Activated CD4-positive, alpha-beta memory T cell treated with anti-CD3 and anti-CD28 coated beads for 36 hours (primary cell): ENCODE results near the gene RRN3. TPM values are rescaled to one million over a fixed set of nuclear protein-coding genes. Genes with fewer than 3 reads are reported as not detected.
"Not testable (repeated sequence)": the region's sequence is repeated elsewhere in the genome, so short reads cannot be mapped to it uniquely, and the experiment has no call there.

ENCODE experiments used
- CTCF ChIA-PET: fragments of 350-600 bp; sonication (Branson Sonifier 250); formaldehyde crosslinking; loops from one replicate; lab custom pipeline; 2021; ENCODE audit warnings: antibody characterized with exemption, inconsistent platforms; lab: Charles Lee
- POLR2A ChIA-PET: fragments of 350-600 bp; sonication (Branson Sonifier 250); formaldehyde crosslinking; loops from one replicate; lab custom pipeline; 2021; ENCODE audit warnings: antibody characterized with exemption; lab: Charles Lee
- DNase-seq: peaks from one replicate; pipeline ENCODE4 v3.0.0-alpha.2; 2020
- H3K27ac Mint-ChIP-seq: one replicate; pipeline ENCODE4 v1.8.0; 2021; ENCODE audit warnings: mixed read lengths
- H3K27me3 Mint-ChIP-seq: one replicate; pipeline ENCODE4 v1.8.0; 2021; ENCODE audit warnings: mixed read lengths
- H3K36me3 Mint-ChIP-seq: one replicate; pipeline ENCODE4 v1.8.0; 2021; ENCODE audit warnings: mixed read lengths
- H3K4me1 Mint-ChIP-seq: one replicate; pipeline ENCODE4 v1.8.0; 2021; ENCODE audit warnings: low read depth, mixed read lengths
- H3K4me3 Mint-ChIP-seq: one replicate; pipeline ENCODE4 v1.8.0; 2021; ENCODE audit warnings: mild to moderate bottlenecking, mixed read lengths
- H3K9me3 Mint-ChIP-seq: one replicate; pipeline ENCODE4 v1.8.0; 2021; ENCODE audit warnings: mixed read lengths
- intact Hi-C: fragments of 100-400 bp; cut with micrococcal nuclease; formaldehyde crosslinking; loops from one replicate; pipeline ENCODE4 v1.15.1; 2023
- total RNA-seq, 2 experiments: library from RNA; stranded (reverse); gene quantifications; one replicate each; pipeline ENCODE4 v1.2.3, GENCODE V29; 2021

The RRN3 gene
- total RNA-seq, 2 experiments from 2014 or later = 32.6 to 32.9 TPM

- ChIA-PET POLR2A (no interaction called here), CTCF (no interaction called here)
- DNase-seq = no peak
- H3K4me3 Mint-ChIP-seq = peak overlapping the region; percentile 85
- H3K4me1 Mint-ChIP-seq = peaks cover 15% of the 10 kb centered on the region
- no peaks in the 10 kb centered on the region for H3K27me3 Mint-ChIP-seq
- peak overlapping the region; percentile 5 for H3K27ac Mint-ChIP-seq
- intact Hi-C loops = no loop called here
- no peaks in the 10 kb centered on the region for H3K9me3 Mint-ChIP-seq
- H3K36me3 Mint-ChIP-seq = peaks cover 5% of the 10 kb centered on the region
These were observed 39.5 kb downstream of the RRN3 start for GRCh38 chr16:15054357-15055140.

- POLR2A ChIA-PET = no interaction called here
- Mint-ChIP-seq H3K4me3 (no peak overlapping the region), H3K27ac (no peak overlapping the region), H3K9me3 (no peaks in the 10 kb centered on the region), H3K36me3 (no peaks in the 10 kb centered on the region), H3K4me1 (peaks cover 15% of the 10 kb centered on the region), H3K27me3 (no peaks in the 10 kb centered on the region)
- no peak for DNase-seq
- intact Hi-C loops = no loop called here
- CTCF ChIA-PET = interaction anchor here (0.6 kb wide), 1 partner anchor 19 kb away, joined by 5 read pairs; no protein-coding TSS in a partner anchor
These were observed 40.2 kb downstream of the RRN3 start for GRCh38 chr16:15053904-15054303.

GRCh38 chr16:15052747-15053476 lies 41.2 kb downstream of the RRN3 start:
- CTCF ChIA-PET = interaction anchor here (0.6 kb wide), 2 partner anchors 20 to 476 kb away, joined by 3 to 5 read pairs; no protein-coding TSS in a partner anchor
- Mint-ChIP-seq H3K36me3 (no peaks in the 10 kb centered on the region), H3K9me3 (no peaks in the 10 kb centered on the region), H3K27me3 (no peaks in the 10 kb centered on the region), H3K4me3 (no peak overlapping the region), H3K27ac (no peak overlapping the region), H3K4me1 (peaks cover 15% of the 10 kb centered on the region)
- DNase-seq = no peak
- intact Hi-C loops = no loop called here
- POLR2A ChIA-PET = interaction anchor here (0.6 kb wide), 1 partner anchor 11 kb away, joined by 4 read pairs; no protein-coding TSS in a partner anchor

- H3K4me1 Mint-ChIP-seq = peaks cover 15% of the 10 kb centered on the region
- H3K27ac Mint-ChIP-seq = no peak overlapping the region
- H3K36me3 Mint-ChIP-seq = peaks cover 8% of the 10 kb centered on the region
- CTCF ChIA-PET = no interaction called here
- DNase-seq = no peak
- H3K27me3 Mint-ChIP-seq = no peaks in the 10 kb centered on the region
- H3K9me3 Mint-ChIP-seq = no peaks in the 10 kb centered on the region
- H3K4me3 Mint-ChIP-seq = no peak overlapping the region
- intact Hi-C loops = no loop called here
- POLR2A ChIA-PET = no interaction called here
These were observed 42.6 kb downstream of the RRN3 start for GRCh38 chr16:15051387-15051951.

- H3K4me3 Mint-ChIP-seq, CTCF ChIA-PET, intact Hi-C loops, H3K36me3 Mint-ChIP-seq, H3K9me3 Mint-ChIP-seq, DNase-seq, H3K27me3 Mint-ChIP-seq, H3K27ac Mint-ChIP-seq, POLR2A ChIA-PET: not testable (repeated sequence)
- H3K4me1 Mint-ChIP-seq = peaks cover 13% of the 10 kb centered on the region
These were observed 43.6 kb downstream of the RRN3 start for GRCh38 chr16:15050440-15050839.

GRCh38 chr16:15049581-15050180 lies 44.4 kb downstream of the RRN3 start:
- intact Hi-C loops = no loop called here
- POLR2A ChIA-PET = no interaction called here
- no peaks in the 10 kb centered on the region for H3K27me3 Mint-ChIP-seq

GRCh38 chr16:15046692-15047376 lies 47.2 kb downstream of the RRN3 start:
- peaks cover 15% of the 10 kb centered on the region for H3K36me3 Mint-ChIP-seq
- no peak overlapping the region for H3K4me3 Mint-ChIP-seq
- intact Hi-C loops = no loop called here
- no peaks in the 10 kb centered on the region for H3K27me3 Mint-ChIP-seq
- no peaks in the 10 kb centered on the region for H3K4me1 Mint-ChIP-seq
- no peak for DNase-seq
- no peaks in the 10 kb centered on the region for H3K9me3 Mint-ChIP-seq
- H3K27ac Mint-ChIP-seq = no peak overlapping the region
- ChIA-PET CTCF (no interaction called here), POLR2A (no interaction called here)

More at GRCh38 chr16:15049581-15050180, 44.4 kb downstream of the RRN3 start:
- CTCF ChIA-PET = no interaction called here
- Mint-ChIP-seq H3K4me1 (peaks cover 8% of the 10 kb centered on the region), H3K4me3 (no peak overlapping the region), H3K27ac (no peak overlapping the region), H3K9me3 (no peaks in the 10 kb centered on the region), H3K36me3 (peaks cover 10% of the 10 kb centered on the region)
- no peak for DNase-seq

- CTCF ChIA-PET, intact Hi-C loops, H3K4me3 Mint-ChIP-seq, H3K4me1 Mint-ChIP-seq, H3K27me3 Mint-ChIP-seq, H3K9me3 Mint-ChIP-seq, H3K27ac Mint-ChIP-seq, POLR2A ChIA-PET, DNase-seq: not testable (repeated sequence)
- peaks cover 15% of the 10 kb centered on the region for H3K36me3 Mint-ChIP-seq
These were observed 48.8 kb downstream of the RRN3 start for GRCh38 chr16:15045270-15045669.

GRCh38 chr16:15044286-15044685 lies 49.8 kb downstream of the RRN3 start:
- ChIA-PET CTCF (no interaction called here), POLR2A (no interaction called here)
- Mint-ChIP-seq H3K4me3 (no peak overlapping the region), H3K9me3 (no peaks in the 10 kb centered on the region), H3K36me3 (peaks cover 19% of the 10 kb centered on the region), H3K4me1 (no peaks in the 10 kb centered on the region), H3K27me3 (no peaks in the 10 kb centered on the region), H3K27ac (no peak overlapping the region)
- DNase-seq = no peak
- intact Hi-C loops = no loop called here

- intact Hi-C loops = no loop called here
- ChIA-PET POLR2A (no interaction called here), CTCF (no interaction called here)
These were observed 50.7 kb downstream of the RRN3 start for GRCh38 chr16:15043344-15043743.

GRCh38 chr16:15041271-15042004 lies 52.6 kb downstream of the RRN3 start:
- ChIA-PET POLR2A (interaction anchor here (0.6 kb wide), 1 partner anchor 11 kb away, joined by 4 read pairs; no protein-coding TSS in a partner anchor), CTCF (interaction anchor here (1.2 kb wide), 1 partner anchor 31 kb away, joined by 5 read pairs; no protein-coding TSS in a partner anchor)
- H3K4me3 Mint-ChIP-seq = no peak overlapping the region
- no peaks in the 10 kb centered on the region for H3K27me3 Mint-ChIP-seq
- H3K36me3 Mint-ChIP-seq = peaks cover 22% of the 10 kb centered on the region
- H3K27ac Mint-ChIP-seq = no peak overlapping the region
- intact Hi-C loops = no loop called here
- DNase-seq = no peak
- H3K9me3 Mint-ChIP-seq = no peaks in the 10 kb centered on the region
- no peaks in the 10 kb centered on the region for H3K4me1 Mint-ChIP-seq

More at GRCh38 chr16:15043344-15043743, 50.7 kb downstream of the RRN3 start:
- Mint-ChIP-seq H3K36me3 (peaks cover 23% of the 10 kb centered on the region), H3K4me3 (no peak overlapping the region), H3K27me3 (no peaks in the 10 kb centered on the region), H3K9me3 (no peaks in the 10 kb centered on the region), H3K27ac (no peak overlapping the region), H3K4me1 (no peaks in the 10 kb centered on the region)
- DNase-seq = no peak
